Activated B cell treated with CpG ODN at 0.5 μM for 24 hours (primary cell): ENCODE measurements around the gene C1orf35. TPM values are rescaled to one million over a fixed set of nuclear protein-coding genes. Genes with fewer than 3 reads are reported as not detected.

Source experiments
- ATAC-seq: fragments of 200-7000 bp; cut with Tn5 transposase; one replicate; pipeline ENCODE4 v1.10.0; 2021; ENCODE audit warnings: low read depth, mild to moderate bottlenecking, moderate library complexity
- CTCF ChIA-PET: fragments of 350-600 bp; sonication (Branson Sonifier 250); formaldehyde crosslinking; loops from one replicate; lab custom pipeline; 2021; ENCODE audit warnings: antibody characterized with exemption; lab: Charles Lee
- POLR2A ChIA-PET: fragments of 350-600 bp; sonication (Branson Sonifier 250); formaldehyde crosslinking; loops from one replicate; lab custom pipeline; 2021; ENCODE audit warnings: antibody characterized with exemption; lab: Charles Lee
- DNase-seq: peaks from one replicate; pipeline ENCODE4 v3.0.0; 2022
- H3K27ac Mint-ChIP-seq: one replicate; pipeline ENCODE4 v1.8.0; 2020; ENCODE audit warnings: mixed read lengths
- H3K27me3 Mint-ChIP-seq: one replicate; pipeline ENCODE4 v1.8.0; 2021; ENCODE audit warnings: mixed read lengths
- H3K36me3 Mint-ChIP-seq: one replicate; pipeline ENCODE4 v1.8.0; 2021; ENCODE audit warnings: low read depth, mixed read lengths
- H3K4me1 Mint-ChIP-seq: one replicate; pipeline ENCODE4 v1.8.0; 2021; ENCODE audit warnings: mixed read lengths
- H3K4me3 Mint-ChIP-seq: one replicate; pipeline ENCODE4 v1.8.0; 2020; ENCODE audit warnings: mild to moderate bottlenecking, mixed read lengths
- H3K9me3 Mint-ChIP-seq: one replicate; pipeline ENCODE4 v1.8.0; 2020; ENCODE audit warnings: mixed read lengths
- CTCF ChIP-seq: fragments of 200-600 bp; IDR thresholded peaks from one replicate; pipeline ENCODE4 v1.8.0; 2022; ENCODE audit warnings: antibody characterized with exemption, mild to moderate bottlenecking
- intact Hi-C: fragments of 100-400 bp; cut with micrococcal nuclease; formaldehyde crosslinking; loops from one replicate; pipeline ENCODE4 v1.15.1; 2024
- total RNA-seq: library from RNA; stranded (reverse); gene quantifications from 2 replicates; pipeline ENCODE4 v1.2.3, GENCODE V29; 2022

The C1orf35 gene
- total RNA-seq, 1 donor from 2014 or later = 11.9 TPM

GRCh38 chr1:228131766-228132165 lies 28.6 kb upstream of the C1orf35 start:
- Mint-ChIP-seq H3K4me3 (no peak overlapping the region), H3K27ac (no peak overlapping the region), H3K4me1 (peaks cover 9% of the 10 kb centered on the region), H3K27me3 (peaks cover 2% of the 10 kb centered on the region), H3K9me3 (no peaks in the 10 kb centered on the region), H3K36me3 (no peaks in the 10 kb centered on the region)
- ATAC-seq (no peak), DNase-seq (no peak)
- CTCF ChIA-PET = interaction anchor here (1.5 to 3.1 kb wide), 4 partner anchors 33 to 384 kb away, joined by 3 to 27 read pairs (median 12); no protein-coding TSS in a partner anchor
- POLR2A ChIA-PET = no interaction called here
- intact Hi-C loops = loop anchor here (1.0 to 5.0 kb wide), 7 partner anchors 35 to 384 kb away; a partner anchor contains a TSS
- no peak for TF ChIP-seq CTCF

- H3K4me1 Mint-ChIP-seq = peaks cover 9% of the 10 kb centered on the region
- intact Hi-C loops = no loop called here
- ChIA-PET CTCF (no interaction called here), POLR2A (interaction anchor here (1.0 to 1.5 kb wide), 2 partner anchors 13 to 43 kb away, joined by 3 to 7 read pairs; no protein-coding TSS in a partner anchor)
- no peak for ATAC-seq
- H3K27me3 Mint-ChIP-seq = no peaks in the 10 kb centered on the region
- H3K9me3 Mint-ChIP-seq = no peaks in the 10 kb centered on the region
- H3K36me3 Mint-ChIP-seq = no peaks in the 10 kb centered on the region
- no peak for DNase-seq
- no peak overlapping the region for H3K27ac Mint-ChIP-seq
- no peak for TF ChIP-seq CTCF
- no peak overlapping the region for H3K4me3 Mint-ChIP-seq
Measured at GRCh38 chr1:228125185-228125584, 22.1 kb upstream of the C1orf35 start.

- ChIA-PET CTCF (interaction anchor here (1.2 kb wide), 1 partner anchor 42 kb away, joined by 3 read pairs; no protein-coding TSS in a partner anchor), POLR2A (interaction anchor here (0.5 to 0.6 kb wide), 2 partner anchors 1257 to 1360 kb away, joined by 5 to 7 read pairs; no protein-coding TSS in a partner anchor)
- intact Hi-C loops = no loop called here
- H3K36me3 Mint-ChIP-seq = no peaks in the 10 kb centered on the region
- TF ChIP-seq CTCF = no peak
- H3K27ac Mint-ChIP-seq = no peak overlapping the region
- peaks cover 9% of the 10 kb centered on the region for H3K4me1 Mint-ChIP-seq
- H3K27me3 Mint-ChIP-seq = no peaks in the 10 kb centered on the region
- no peak overlapping the region for H3K4me3 Mint-ChIP-seq
- no peaks in the 10 kb centered on the region for H3K9me3 Mint-ChIP-seq
- DNase-seq = no peak
- no peak for ATAC-seq
Measured at GRCh38 chr1:228123505-228123904, 20.4 kb upstream of the C1orf35 start.

- intact Hi-C loops = no loop called here
- ATAC-seq (no peak), DNase-seq (no peak)
- ChIA-PET POLR2A (interaction anchor here (1.0 kb wide), 1 partner anchor 41 kb away, joined by 3 read pairs; no protein-coding TSS in a partner anchor), CTCF (interaction anchor here (1.8 kb wide), 1 partner anchor 8 kb away, joined by 10 read pairs; no protein-coding TSS in a partner anchor)
- Mint-ChIP-seq H3K4me1 (peaks cover 9% of the 10 kb centered on the region), H3K27ac (no peak overlapping the region), H3K9me3 (no peaks in the 10 kb centered on the region), H3K4me3 (no peak overlapping the region), H3K36me3 (no peaks in the 10 kb centered on the region), H3K27me3 (no peaks in the 10 kb centered on the region)
- TF ChIP-seq CTCF = no peak
Measured at GRCh38 chr1:228122921-228123441, 19.9 kb upstream of the C1orf35 start.

- CTCF ChIA-PET = interaction anchor here (1.6 to 1.8 kb wide), 2 partner anchors 10 to 122 kb away, joined by 4 to 10 read pairs; no protein-coding TSS in a partner anchor
- Mint-ChIP-seq H3K9me3 (no peaks in the 10 kb centered on the region), H3K4me3 (peak overlapping the region; percentile 38), H3K27me3 (no peaks in the 10 kb centered on the region), H3K4me1 (peaks cover 9% of the 10 kb centered on the region), H3K36me3 (no peaks in the 10 kb centered on the region), H3K27ac (no peak overlapping the region)
- TF ChIP-seq CTCF = no peak
- DNase-seq = no peak
- intact Hi-C loops = no loop called here
- ATAC-seq = peak; percentile 57
- POLR2A ChIA-PET = interaction anchor here (1.6 kb wide), 1 partner anchor 11 kb away, joined by 9 read pairs; the partner anchor contains the start of gene MRPL55
Measured at GRCh38 chr1:228120857-228121489, 17.8 kb upstream of the C1orf35 start.
